Measurements from ENCODE around the gene ATF6. TPM values are rescaled to one million over a fixed set of nuclear protein-coding genes. Genes with fewer than 3 reads are reported as not detected.
"Not testable (repeated sequence)": the region's sequence is repeated elsewhere in the genome, so short reads cannot be mapped to it uniquely, and the experiment has no call there.

ATF6 gene
- total and polyA plus RNA-seq, 12 donors: 2.6 to 20.9 (median 15.2) TPM

- Histone ChIP-seq H3K27me3 (no peaks in the 10 kb centered on the region), H3K9me3 (no peaks in the 10 kb centered on the region), H3K4me1 (peaks cover 0 to 85% (median 40%) of the 10 kb centered on the region in 9 donors), H3K36me3 (no peaks in the 10 kb centered on the region), H3K27ac (no peak overlapping the region), H3K4me3 (no peak overlapping the region)
- intact Hi-C loops (cut with DNase I): no loop called here
- DNase-seq: no peak
- TF ChIP-seq CTCF (IDR thresholded peaks at IDR 0.05): no peak
- ATAC-seq: no peak
Measured at GRCh38 chr1:161768986-161769672, 3.0 kb downstream of the ATF6 start.

GRCh38 chr1:161769673-161770045, 3.5 kb downstream of the ATF6 start:
- H3K27me3 ChIP-seq; H3K27ac ChIP-seq; intact Hi-C loops (cut with DNase I); H3K4me3 ChIP-seq; DNase-seq; H3K36me3 ChIP-seq; ATAC-seq; H3K9me3 ChIP-seq: not testable (repeated sequence)
- 84 to 92% methylated on average over 5 of the region's 5 CpGs for WGBS, 2 donors
- H3K4me1 ChIP-seq: peaks cover 0 to 85% (median 40%) of the 10 kb centered on the region in 9 donors

GRCh38 chr1:161770250-161770649, 4.1 kb downstream of the ATF6 start:
- Histone ChIP-seq H3K9me3 (no peaks in the 10 kb centered on the region), H3K27me3 (no peaks in the 10 kb centered on the region), H3K27ac (no peak overlapping the region), H3K36me3 (no peaks in the 10 kb centered on the region), H3K4me3 (no peak overlapping the region), H3K4me1 (peaks cover 0 to 85% (median 43%) of the 10 kb centered on the region in 9 donors)
- intact Hi-C loops (cut with DNase I): no loop called here
- TF ChIP-seq CTCF (IDR thresholded peaks at IDR 0.05): no peak
- WGBS, 2 donors: 95 to 96% methylated on average over 3 of the region's 3 CpGs
- DNase-seq: no peak
- ATAC-seq: no peak

- Histone ChIP-seq H3K4me3 (no peak overlapping the region), H3K27ac (peak overlapping the region in 2 of 10 donors; percentile 29 to 83), H3K27me3 (no peaks in the 10 kb centered on the region), H3K36me3 (no peaks in the 10 kb centered on the region), H3K4me1 (peaks cover 0 to 93% (median 44%) of the 10 kb centered on the region in 9 donors), H3K9me3 (no peaks in the 10 kb centered on the region)
- ATAC-seq: no peak
- no peak for TF ChIP-seq CTCF (IDR thresholded peaks at IDR 0.05)
- intact Hi-C loops (cut with DNase I): no loop called here
- DNase-seq: no peak
- WGBS, 2 donors: 79 to 86% methylated on average over 5 of the region's 5 CpGs
Measured at GRCh38 chr1:161771161-161771560, 5.0 kb downstream of the ATF6 start.

GRCh38 chr1:161771973-161772372, 5.9 kb downstream of the ATF6 start:
- TF ChIP-seq CTCF (IDR thresholded peaks at IDR 0.05): no peak
- no peaks in the 10 kb centered on the region for H3K9me3 ChIP-seq
- peaks cover 0 to 98% (median 42%) of the 10 kb centered on the region in 9 donors for H3K4me1 ChIP-seq
- DNase-seq: no peak
- no peaks in the 10 kb centered on the region for H3K27me3 ChIP-seq
- 73 to 75% methylated on average over 2 of the region's 2 CpGs for WGBS, 2 donors
- peak in 1 of 8 donors; percentile 10 for ATAC-seq
- no peaks in the 10 kb centered on the region for H3K36me3 ChIP-seq
- H3K4me3 ChIP-seq: no peak overlapping the region
- intact Hi-C loops (cut with DNase I): no loop called here
- peak overlapping the region in 3 of 10 donors; percentile 29 to 83 (median 34) for H3K27ac ChIP-seq

Measured in heart right ventricle (tissue), 16 donors.